Activated T-cell treated with anti-CD3 and anti-CD28 coated beads, Interleukin-2, amount 50 U/mL, for 72 hours (primary cell): ENCODE data around the gene ATP13A4. TPM values are rescaled to one million over a fixed set of nuclear protein-coding genes. Genes with fewer than 3 reads are reported as not detected.

ENCODE experiments used
- ATAC-seq, 2 donors: fragments of 150-1000 bp; cut with Tn5 transposase; replicated peaks in 1 of 2; 2 replicates each; pipeline ENCODE4 v1.10.0; 2021; ENCODE audit warnings: moderate library complexity in 2 of 2, mild to moderate bottlenecking in 1 of 2
- DNase-seq, 2 donors: peaks; one replicate each; pipeline ENCODE4 v3.0.0; 2021 to 2022; ENCODE audit warnings: mixed read lengths in 1 of 2
- H3K27ac Mint-ChIP-seq: one replicate; pipeline ENCODE4 v1.8.0; 2022; ENCODE audit warnings: mild to moderate bottlenecking, moderate library complexity, mixed read lengths
- H3K27me3 Mint-ChIP-seq: one replicate; pipeline ENCODE4 v1.8.0; 2022; ENCODE audit warnings: low read depth, mixed read lengths
- H3K36me3 Mint-ChIP-seq, 2 donors: one replicate each; pipeline ENCODE4 v1.8.0; 2022; ENCODE audit warnings: mixed read lengths in 2 of 2, mild to moderate bottlenecking in 1 of 2; ENCODE audit not compliant: insufficient read depth in 2 of 2
- H3K4me1 Mint-ChIP-seq: one replicate; pipeline ENCODE4 v1.8.0; 2022; ENCODE audit warnings: low read depth, mixed read lengths
- H3K4me3 Mint-ChIP-seq, 2 donors: one replicate each; pipeline ENCODE4 v1.8.0; 2022; ENCODE audit warnings: mild to moderate bottlenecking in 2 of 2, mixed read lengths in 2 of 2, moderate library complexity in 2 of 2
- H3K9me3 Mint-ChIP-seq, 2 donors: one replicate each; pipeline ENCODE4 v1.8.0; 2022; ENCODE audit warnings: mixed read lengths in 2 of 2
- total RNA-seq, 2 donors: library from RNA; stranded (reverse); gene quantifications; one replicate each; pipeline ENCODE4 v1.2.3, GENCODE V29; 2022

ATP13A4 gene, protein sequence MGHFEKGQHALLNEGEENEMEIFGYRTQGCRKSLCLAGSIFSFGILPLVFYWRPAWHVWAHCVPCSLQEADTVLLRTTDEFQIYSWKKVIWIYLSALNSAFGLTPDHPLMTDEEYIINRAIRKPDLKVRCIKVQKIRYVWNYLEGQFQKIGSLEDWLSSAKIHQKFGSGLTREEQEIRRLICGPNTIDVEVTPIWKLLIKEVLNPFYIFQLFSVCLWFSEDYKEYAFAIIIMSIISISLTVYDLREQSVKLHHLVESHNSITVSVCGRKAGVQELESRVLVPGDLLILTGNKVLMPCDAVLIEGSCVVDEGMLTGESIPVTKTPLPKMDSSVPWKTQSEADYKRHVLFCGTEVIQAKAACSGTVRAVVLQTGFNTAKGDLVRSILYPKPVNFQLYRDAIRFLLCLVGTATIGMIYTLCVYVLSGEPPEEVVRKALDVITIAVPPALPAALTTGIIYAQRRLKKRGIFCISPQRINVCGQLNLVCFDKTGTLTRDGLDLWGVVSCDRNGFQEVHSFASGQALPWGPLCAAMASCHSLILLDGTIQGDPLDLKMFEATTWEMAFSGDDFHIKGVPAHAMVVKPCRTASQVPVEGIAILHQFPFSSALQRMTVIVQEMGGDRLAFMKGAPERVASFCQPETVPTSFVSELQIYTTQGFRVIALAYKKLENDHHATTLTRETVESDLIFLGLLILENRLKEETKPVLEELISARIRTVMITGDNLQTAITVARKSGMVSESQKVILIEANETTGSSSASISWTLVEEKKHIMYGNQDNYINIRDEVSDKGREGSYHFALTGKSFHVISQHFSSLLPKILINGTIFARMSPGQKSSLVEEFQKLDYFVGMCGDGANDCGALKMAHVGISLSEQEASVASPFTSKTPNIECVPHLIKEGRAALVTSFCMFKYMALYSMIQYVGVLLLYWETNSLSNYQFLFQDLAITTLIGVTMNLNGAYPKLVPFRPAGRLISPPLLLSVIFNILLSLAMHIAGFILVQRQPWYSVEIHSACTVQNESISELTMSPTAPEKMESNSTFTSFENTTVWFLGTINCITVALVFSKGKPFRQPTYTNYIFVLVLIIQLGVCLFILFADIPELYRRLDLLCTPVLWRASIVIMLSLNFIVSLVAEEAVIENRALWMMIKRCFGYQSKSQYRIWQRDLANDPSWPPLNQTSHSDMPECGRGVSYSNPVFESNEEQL
- 1 to 10 TPM; 3.2 to 5.1 TPM for total RNA-seq

DNA sequence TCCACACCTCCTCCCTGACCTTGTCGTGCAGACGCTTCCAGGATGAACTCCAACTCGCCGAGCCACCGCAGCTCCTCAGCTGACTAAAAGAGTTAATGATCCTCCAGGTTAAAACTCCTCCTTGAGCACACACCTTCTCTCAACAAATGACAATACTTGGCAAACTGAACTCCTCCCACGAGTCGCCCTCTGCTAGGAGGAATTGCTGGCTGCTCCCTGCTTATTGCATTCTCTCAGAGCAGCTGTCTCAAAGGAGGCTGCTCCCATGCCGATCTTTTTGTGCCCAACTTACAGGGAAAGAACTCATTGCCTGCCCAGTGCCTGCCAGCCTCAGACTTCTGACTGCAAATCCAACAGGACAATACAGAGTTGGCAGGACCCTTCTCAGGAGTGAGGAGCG lies at the start of gene ATP13A4:
ATP13A4 (minus strand) TSS at position 85 of the 400 bp plus-strand sequence. CDS start 96 bp downstream, outside the sequence.
- no peaks in the 10 kb centered on the region for H3K4me1 Mint-ChIP-seq
- H3K27ac Mint-ChIP-seq = no peak within 1 kb of the TSS
- no peaks in the 10 kb centered on the region for H3K36me3 Mint-ChIP-seq
- H3K9me3 Mint-ChIP-seq = no peaks in the 10 kb centered on the region
- ATAC-seq (no peak), DNase-seq (no peak)
- H3K27me3 Mint-ChIP-seq = no peaks in the 10 kb centered on the region
- H3K4me3 Mint-ChIP-seq = no peak within 1 kb of the TSS

DNA sequence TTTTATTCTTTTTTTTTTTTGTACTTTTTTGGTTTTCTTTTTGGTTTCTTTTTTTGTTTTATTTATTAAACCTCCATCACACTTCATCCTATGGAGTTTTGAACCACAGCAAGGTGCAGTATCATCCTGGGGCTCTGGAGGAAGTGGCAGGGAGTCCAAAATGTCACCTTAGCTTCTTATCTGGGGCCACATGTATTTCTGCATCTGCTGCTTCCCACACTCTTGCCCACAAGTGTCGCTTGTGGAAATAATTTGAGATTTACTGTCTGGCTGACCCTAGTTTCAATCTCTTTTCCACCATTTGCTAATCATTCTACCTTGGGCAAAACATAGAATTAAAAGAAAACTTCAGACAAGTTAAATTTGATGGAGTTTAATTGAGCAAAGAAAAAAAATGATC lies 44.7 kb upstream of the ATP13A4 start:
- H3K36me3 Mint-ChIP-seq = peaks cover 8 to 21% of the 10 kb centered on the region in 2 donors
- DNase-seq = no peak
- no peak for ATAC-seq

DNA sequence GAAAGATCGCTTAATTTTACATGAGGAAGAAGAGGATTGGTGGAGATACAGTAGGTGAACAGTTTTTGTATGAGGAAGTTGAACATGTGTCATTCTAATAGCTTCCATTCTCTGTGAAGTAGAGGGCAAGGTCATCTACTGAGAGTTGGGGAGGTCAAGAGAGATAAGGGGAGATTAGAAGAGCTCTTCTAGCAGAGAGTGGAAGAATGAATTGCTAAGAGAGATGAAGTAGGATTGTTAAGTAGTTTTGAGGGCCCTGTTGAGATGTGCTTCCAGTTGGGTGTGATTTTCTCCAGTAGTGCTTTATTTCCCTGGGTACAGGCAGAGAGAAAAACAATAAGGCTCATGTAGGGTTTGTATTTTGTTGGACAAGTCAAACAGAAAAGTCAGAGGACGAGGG lies 43.5 kb upstream of the ATP13A4 start:
- H3K36me3 Mint-ChIP-seq = peaks cover 11 to 24% of the 10 kb centered on the region in 2 donors
- no peak overlapping the region for H3K27ac Mint-ChIP-seq
- no peak for DNase-seq
- H3K27me3 Mint-ChIP-seq = no peaks in the 10 kb centered on the region
- H3K9me3 Mint-ChIP-seq = no peaks in the 10 kb centered on the region
- peaks cover 55% of the 10 kb centered on the region for H3K4me1 Mint-ChIP-seq
- no peak overlapping the region for H3K4me3 Mint-ChIP-seq
- no peak for ATAC-seq

More for the DNA sequence above, 44.7 kb upstream of the ATP13A4 start:
- peaks cover 49% of the 10 kb centered on the region for H3K4me1 Mint-ChIP-seq
- H3K4me3 Mint-ChIP-seq = peak overlapping the region in 1 of 2 donors; percentile 15
- peak overlapping the region; percentile 83 for H3K27ac Mint-ChIP-seq
- H3K9me3 Mint-ChIP-seq = no peaks in the 10 kb centered on the region
- H3K27me3 Mint-ChIP-seq = no peaks in the 10 kb centered on the region

DNA sequence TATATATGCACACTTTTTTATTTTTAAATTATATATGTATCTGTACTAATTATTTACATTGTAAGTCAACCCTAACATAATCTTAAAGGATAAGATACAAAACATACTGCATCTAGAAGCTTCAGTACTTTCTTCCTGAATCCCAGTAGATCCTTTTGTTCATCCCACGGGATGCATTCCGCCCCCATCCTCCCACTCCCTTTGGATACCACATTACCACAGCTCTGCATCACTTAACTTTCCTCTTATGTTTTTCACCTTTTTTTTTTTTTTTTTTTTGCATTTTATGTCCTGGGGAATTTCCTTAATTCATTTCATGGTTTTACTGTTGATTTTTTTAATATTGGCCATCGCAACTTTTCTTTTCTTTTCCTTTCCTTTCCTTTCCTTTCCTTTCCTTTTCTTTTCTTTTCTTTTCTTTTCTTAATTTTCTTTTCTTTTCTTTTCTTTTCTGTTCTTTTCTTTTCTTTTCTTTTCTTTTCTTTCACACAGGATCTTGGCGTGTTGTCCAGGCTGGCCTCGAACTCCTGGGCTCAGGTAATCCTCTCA lies 41.3 kb upstream of the ATP13A4 start:
- Mint-ChIP-seq H3K36me3 (peaks cover 14 to 26% of the 10 kb centered on the region in 2 donors), H3K4me1 (peaks cover 70% of the 10 kb centered on the region), H3K27me3 (no peaks in the 10 kb centered on the region), H3K9me3 (no peaks in the 10 kb centered on the region), H3K27ac (no peak overlapping the region), H3K4me3 (peak overlapping the region in 1 of 2 donors; percentile 79)
- no peak for ATAC-seq
- DNase-seq = no peak

DNA sequence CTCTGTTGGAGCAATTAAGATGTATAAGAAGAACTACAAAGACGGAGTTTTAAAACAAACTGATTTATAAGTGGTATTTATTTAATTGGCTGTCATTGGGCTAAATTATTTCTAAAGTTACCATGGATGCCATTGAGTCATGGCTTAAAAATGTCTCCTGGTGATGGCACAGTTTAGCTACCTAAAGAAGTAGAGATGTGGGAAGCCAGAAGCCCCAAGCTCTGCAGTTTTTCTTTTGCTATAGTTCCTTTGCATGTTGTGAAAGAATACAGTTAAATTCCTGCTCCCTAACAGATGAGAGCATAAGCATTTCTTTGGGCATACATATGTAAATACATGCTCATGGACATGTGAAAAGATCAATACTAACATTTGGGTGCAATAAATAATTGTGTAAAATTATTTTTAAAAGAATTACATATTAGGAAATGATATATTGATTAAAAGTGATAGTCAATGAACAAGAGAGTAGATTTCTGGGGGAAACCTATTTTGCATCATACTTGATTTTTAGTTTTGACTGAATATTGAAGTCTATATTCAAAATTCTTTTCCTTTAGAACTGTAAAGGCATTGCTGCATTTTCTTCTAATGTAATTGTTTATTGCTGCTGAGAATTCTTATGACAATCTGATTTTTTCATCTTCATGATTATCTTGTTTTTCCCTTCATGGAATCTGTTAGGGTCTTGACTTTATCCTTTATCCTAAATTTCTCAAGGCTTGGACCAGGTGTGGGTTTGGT lies 40.4 kb upstream of the ATP13A4 start:
- DNase-seq (no peak), ATAC-seq (no peak)
- Mint-ChIP-seq H3K36me3 (peaks cover 14 to 26% of the 10 kb centered on the region in 2 donors), H3K4me3 (peak overlapping the region; percentile 92 to 96), H3K27ac (peak overlapping the region; percentile 54), H3K9me3 (no peaks in the 10 kb centered on the region), H3K4me1 (peaks cover 71% of the 10 kb centered on the region), H3K27me3 (no peaks in the 10 kb centered on the region)

DNA sequence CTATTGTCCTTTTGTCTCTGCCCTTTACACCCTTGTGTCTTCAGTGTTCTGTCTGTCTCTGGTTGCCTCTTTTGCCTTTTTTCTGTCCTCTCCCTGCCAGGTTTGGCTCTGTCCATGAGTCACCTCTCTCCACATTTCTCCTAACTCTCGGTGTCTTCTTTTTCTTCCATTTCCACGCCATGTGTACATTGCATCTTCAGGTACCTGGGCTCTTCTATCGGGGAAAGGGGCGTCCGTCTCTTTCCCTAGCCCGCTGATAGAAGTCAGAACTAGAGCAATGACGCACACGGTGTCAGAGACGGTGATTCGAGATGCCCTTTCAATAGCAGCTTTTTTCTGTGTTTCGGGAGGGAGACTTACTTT lies 39.0 kb upstream of the ATP13A4 start:
- no peaks in the 10 kb centered on the region for H3K9me3 Mint-ChIP-seq
- ATAC-seq = peak; percentile 74 to 77
- peak; percentile 61 to 71 for DNase-seq
- H3K4me1 Mint-ChIP-seq = peaks cover 60% of the 10 kb centered on the region
- H3K27me3 Mint-ChIP-seq = no peaks in the 10 kb centered on the region
- peak overlapping the region; percentile 92 to 96 for H3K4me3 Mint-ChIP-seq
- H3K27ac Mint-ChIP-seq = peak overlapping the region; percentile 98
- peaks cover 14 to 28% of the 10 kb centered on the region in 2 donors for H3K36me3 Mint-ChIP-seq

DNA sequence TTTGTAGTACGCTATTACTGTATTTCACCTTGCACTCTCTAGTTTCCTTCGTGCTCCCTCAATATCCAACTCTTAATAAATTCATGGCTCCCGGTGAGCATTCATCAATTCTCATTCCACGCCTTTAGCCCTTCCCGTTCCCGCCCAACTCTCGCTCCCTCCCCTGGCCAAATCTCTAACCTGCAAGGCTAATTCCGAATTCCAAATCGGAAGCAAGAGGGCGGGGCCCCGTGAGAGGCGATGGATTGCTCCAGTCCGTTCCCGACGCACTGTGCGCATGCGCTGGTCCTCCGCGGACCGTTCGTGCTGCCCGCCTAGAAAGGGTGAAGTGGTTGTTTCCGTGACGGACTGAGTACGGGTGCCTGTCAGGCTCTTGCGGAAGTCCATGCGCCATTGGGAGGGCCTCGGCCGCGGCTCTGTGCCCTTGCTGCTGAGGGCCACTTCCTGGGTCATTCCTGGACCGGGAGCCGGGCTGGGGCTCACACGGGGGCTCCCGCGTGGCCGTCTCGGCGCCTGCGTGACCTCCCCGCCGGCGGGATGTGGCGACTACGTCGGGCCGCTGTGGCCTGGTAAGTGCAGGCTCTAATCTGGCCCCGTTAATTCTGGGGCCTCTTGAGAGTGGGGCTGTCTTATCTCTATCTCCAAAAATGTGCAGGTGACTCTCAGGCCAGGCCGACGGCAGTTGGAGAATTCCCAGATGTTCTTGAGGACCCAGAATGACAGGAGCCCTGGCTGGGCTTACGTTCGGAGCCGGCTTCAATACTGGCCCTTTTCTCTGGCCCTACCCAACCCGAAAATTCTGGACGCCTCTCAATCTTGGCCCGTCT lies 38.4 kb upstream of the ATP13A4 start, which contains the start of gene OPA1:
OPA1 (plus strand) TSS at position 368 of the 827 bp plus-strand sequence; CDS start at position 538, 170 bp downstream.
- ATAC-seq (peak; percentile 95 to 98), DNase-seq (peak; percentile 92 to 93)
- peaks cover 11 to 24% of the 10 kb centered on the region in 2 donors for H3K36me3 Mint-ChIP-seq
- no peaks in the 10 kb centered on the region for H3K9me3 Mint-ChIP-seq
- H3K4me1 Mint-ChIP-seq = peaks cover 54% of the 10 kb centered on the region
- H3K27ac Mint-ChIP-seq = peak within 1 kb of the TSS; percentile 98
- no peaks in the 10 kb centered on the region for H3K27me3 Mint-ChIP-seq
- peak within 1 kb of the TSS; percentile 92 to 96 for H3K4me3 Mint-ChIP-seq

DNA sequence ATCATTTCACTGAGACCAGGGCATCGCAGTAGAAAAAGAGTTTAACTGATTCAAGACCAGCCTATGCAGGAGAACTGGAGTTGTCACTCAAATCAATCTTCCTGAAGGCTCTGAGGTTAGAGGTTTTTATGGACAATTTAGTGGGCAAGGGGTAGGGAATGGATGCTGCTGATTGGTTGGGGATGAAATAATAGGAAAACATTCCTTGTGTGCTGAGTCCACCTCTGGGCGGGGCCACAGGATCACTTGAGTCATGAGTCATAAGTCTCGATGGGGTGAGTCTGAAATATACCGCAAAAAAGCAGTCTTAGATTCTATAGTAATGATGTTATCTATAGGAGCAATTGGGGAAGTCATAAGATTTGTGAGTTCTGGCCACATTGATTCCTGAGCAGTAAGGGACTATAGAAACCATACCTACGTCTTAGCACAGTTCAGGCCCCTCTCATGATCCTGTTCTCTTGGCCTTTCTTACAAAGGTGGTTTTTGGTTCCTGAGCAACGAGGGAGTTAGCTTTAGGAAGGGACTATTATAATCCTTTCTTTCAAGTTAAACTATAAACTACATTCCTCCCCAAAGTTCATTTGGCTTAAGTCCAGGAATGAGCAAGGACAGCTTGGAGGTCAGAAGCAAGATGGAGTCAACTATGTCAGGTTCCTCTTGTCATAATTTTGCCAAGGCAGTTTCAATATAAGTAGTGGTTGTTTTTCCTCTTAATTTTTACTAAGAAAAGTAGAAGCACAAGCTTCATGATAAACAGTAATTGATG lies 35.6 kb upstream of the ATP13A4 start:
- Mint-ChIP-seq H3K27ac (no peak overlapping the region), H3K9me3 (no peaks in the 10 kb centered on the region), H3K4me3 (no peak overlapping the region), H3K27me3 (no peaks in the 10 kb centered on the region), H3K4me1 (peaks cover 31% of the 10 kb centered on the region), H3K36me3 (peaks cover 6 to 7% of the 10 kb centered on the region in 2 donors)
- DNase-seq (no peak), ATAC-seq (no peak)

DNA sequence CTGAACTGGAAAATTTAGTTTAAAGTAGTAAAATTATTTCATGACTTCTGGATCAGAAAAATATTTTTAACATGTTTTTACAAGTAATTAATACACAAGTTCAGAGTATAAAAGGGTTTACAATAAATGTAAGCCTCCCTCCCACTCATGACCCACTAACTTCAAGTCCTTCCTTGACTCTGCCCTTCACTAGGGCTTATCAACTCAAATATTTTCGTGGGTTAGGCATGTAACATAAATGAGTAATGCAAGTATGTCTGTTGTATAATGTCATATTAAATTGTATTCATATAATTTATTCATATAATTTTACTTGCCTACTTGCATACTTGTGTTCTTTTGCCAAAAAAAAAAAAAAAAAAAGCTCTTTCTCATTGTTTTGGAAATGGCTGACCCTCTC lies 34.9 kb upstream of the ATP13A4 start:
- no peak overlapping the region for H3K27ac Mint-ChIP-seq
- H3K9me3 Mint-ChIP-seq = no peaks in the 10 kb centered on the region
- H3K27me3 Mint-ChIP-seq = no peaks in the 10 kb centered on the region
- no peak for ATAC-seq
- no peak overlapping the region for H3K4me3 Mint-ChIP-seq
- DNase-seq = no peak
- peaks cover 25% of the 10 kb centered on the region for H3K4me1 Mint-ChIP-seq
- peaks cover 6 to 7% of the 10 kb centered on the region in 2 donors for H3K36me3 Mint-ChIP-seq

DNA sequence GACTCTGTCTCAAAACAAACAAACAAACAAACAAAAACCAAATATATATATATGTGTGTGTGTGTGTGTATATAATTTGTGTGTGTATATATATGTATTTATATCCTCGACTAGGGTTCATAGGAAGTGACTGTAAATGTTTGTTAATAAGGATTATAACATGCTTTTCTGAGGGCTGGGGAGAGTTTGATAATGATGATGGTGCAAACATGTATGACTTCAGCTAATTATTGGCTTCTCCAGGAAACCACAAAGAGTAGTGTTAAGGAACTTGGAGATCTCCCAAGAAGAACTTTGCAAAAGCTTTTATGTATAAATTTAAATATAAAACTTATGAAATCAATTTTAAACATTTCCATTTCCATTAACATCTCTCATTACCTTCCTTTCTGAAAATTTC lies 34.4 kb upstream of the ATP13A4 start:
- H3K27ac Mint-ChIP-seq = no peak overlapping the region
- ATAC-seq = no peak

DNA sequence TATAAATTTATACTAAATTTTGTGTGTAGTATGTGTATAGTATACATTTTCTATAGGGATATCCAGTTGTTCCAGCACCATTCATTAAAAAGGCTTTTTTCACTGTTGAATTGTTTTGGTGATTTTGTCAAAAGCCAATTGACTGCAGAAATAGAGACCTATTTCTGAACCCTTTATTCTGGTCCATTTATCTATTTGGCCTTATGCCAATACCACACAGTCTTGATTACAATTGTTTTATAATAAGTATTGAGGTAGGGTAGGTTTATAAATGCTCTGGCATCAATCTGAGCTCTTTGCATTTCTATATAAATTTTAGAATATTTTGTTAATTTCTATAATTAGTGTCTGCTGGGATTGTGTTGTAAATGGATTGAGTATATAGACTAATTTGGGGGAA lies 31.8 kb upstream of the ATP13A4 start:
- Mint-ChIP-seq H3K27ac (no peak overlapping the region), H3K27me3 (no peaks in the 10 kb centered on the region), H3K4me3 (no peak overlapping the region), H3K4me1 (peaks cover 6% of the 10 kb centered on the region), H3K9me3 (no peaks in the 10 kb centered on the region), H3K36me3 (peaks cover 0 to 2% of the 10 kb centered on the region in 2 donors)
- ATAC-seq (no peak), DNase-seq (no peak)

More for the DNA sequence above, 34.4 kb upstream of the ATP13A4 start:
- Mint-ChIP-seq H3K27me3 (no peaks in the 10 kb centered on the region), H3K4me1 (peaks cover 20% of the 10 kb centered on the region), H3K36me3 (peaks cover 6 to 7% of the 10 kb centered on the region in 2 donors), H3K4me3 (no peak overlapping the region), H3K9me3 (no peaks in the 10 kb centered on the region)
- DNase-seq = no peak
